ENCODE measurements around the gene BIRC2. TPM values are rescaled to one million over a fixed set of nuclear protein-coding genes. Genes with fewer than 3 reads are reported as not detected.
A peak's percentile ranks its signal among the peaks of the same experiment; 100 is the strongest.
"Not testable (repeated sequence)": the region's sequence is repeated elsewhere in the genome, so short reads cannot be mapped to it uniquely, and the experiment has no call there.

BIRC2 gene
- total RNA-seq (100 to 1,000 TPM in 1 of 7 donors, 10 to 100 TPM in 6; 43.8 to 101 (median 49.8) TPM), polyA plus RNA-seq (10 to 100 TPM; 24.0 to 32.0 (median 27.7) TPM)
- long read RNA-seq, donor 1, transcript BIRC2-201 (9 exons, 3,743 nt): major isoform, 7 of 34 reads
- long read RNA-seq, donor 1, partial matches to known transcripts: 27 of 34 reads
- long read RNA-seq, donor 1, other reads (novel, unspliced or antisense): 0 of 34 reads
- long read RNA-seq, donor 2, transcript BIRC2-201 (9 exons, 3,743 nt): major isoform, 7 of 28 reads
- long read RNA-seq, donor 2, partial matches to known transcripts: 21 of 28 reads
- long read RNA-seq, donor 2, other reads (novel, unspliced or antisense): 0 of 28 reads

- peaks cover 17 to 69% (median 37%) of the 10 kb centered on the region in 6 donors for H3K4me1 ChIP-seq
- WGBS, 5 donors: 0 to 1% (median 0%) methylated on average over 17 to 77 of the region's 77 CpGs
- peak within 1 kb of the TSS; percentile 96 to 100 (median 98) for H3K27ac ChIP-seq
- no peaks in the 10 kb centered on the region for H3K27me3 ChIP-seq (replicated peaks in 1 of 7)
- intact Hi-C loops (cut with DNase I; ENCODE audit: low total_unique reads): no loop called here
- TF ChIP-seq POLR2AphosphoS5 (IDR thresholded peaks at IDR 0.05) (peak; percentile 94 to 98 (median 96)), CTCF (IDR thresholded peaks at IDR 0.05 in 8 of 11, conservative IDR thresholded peaks at IDR 0.05 in 3 of 11) (peak in 10 of 11 experiments; percentile 77 to 96 (median 88)), POLR2A (IDR thresholded peaks at IDR 0.05) (peak in 2 of 3 donors; percentile 51 to 76)
- H3K36me3 ChIP-seq: peaks cover 0 to 26% (median 8%) of the 10 kb centered on the region in 6 donors
- peak within 1 kb of the TSS; percentile 65 to 75 (median 70) for H3K4me3 ChIP-seq
- no peaks in the 10 kb centered on the region for H3K9me3 ChIP-seq
- peak; percentile 99 for DNase-seq
Measured at GRCh38 chr11:102346748-102347461, at the start of gene BIRC2. Gene BIRC2, plus strand, starts transcription at chr11:102347214. Its CDS starts 2,641 bp downstream, at chr11:102349855.

- Histone ChIP-seq H3K4me1 (peaks cover 3 to 56% (median 12%) of the 10 kb centered on the region in 6 donors), H3K27ac (peak overlapping the region in 2 of 8 donors; percentile 40 to 45), H3K9me3 (peaks cover 0 to 36% (median 16%) of the 10 kb centered on the region in 8 donors)
- intact Hi-C loops (cut with DNase I; ENCODE audit: low total_unique reads); DNase-seq; H3K27me3 ChIP-seq (replicated peaks in 1 of 7); H3K36me3 ChIP-seq; H3K4me3 ChIP-seq: not testable (repeated sequence)
- 61 to 74% (median 65%) methylated on average over 2 of the region's 2 CpGs for WGBS, 5 donors
Measured at GRCh38 chr11:102300837-102301236, 46.2 kb upstream of the BIRC2 start.

GRCh38 chr11:102302241-102302640, 44.8 kb upstream of the BIRC2 start:
- Histone ChIP-seq H3K4me3 (no peak overlapping the region), H3K4me1 (peaks cover 15 to 65% (median 24%) of the 10 kb centered on the region in 6 donors), H3K27ac (no peak overlapping the region), H3K9me3 (peaks cover 0 to 31% (median 16%) of the 10 kb centered on the region in 8 donors), H3K36me3 (no peaks in the 10 kb centered on the region), H3K27me3 (replicated peaks in 1 of 7) (no peaks in the 10 kb centered on the region)
- DNase-seq: no peak
- TF ChIP-seq CTCF (IDR thresholded peaks at IDR 0.05 in 8 of 11, conservative IDR thresholded peaks at IDR 0.05 in 3 of 11) (no peak), POLR2AphosphoS5 (IDR thresholded peaks at IDR 0.05) (no peak), POLR2A (IDR thresholded peaks at IDR 0.05) (no peak)
- 90 to 95% (median 93%) methylated on average over 1 of the region's 1 CpG; no CpG with 5 or more reads in 1 of the 5 donors for WGBS, 5 donors
- intact Hi-C loops (cut with DNase I; ENCODE audit: low total_unique reads): no loop called here

GRCh38 chr11:102304686-102305085, 42.3 kb upstream of the BIRC2 start:
- Histone ChIP-seq H3K9me3 (peaks cover 0 to 27% (median 16%) of the 10 kb centered on the region in 8 donors), H3K4me3 (no peak overlapping the region), H3K4me1 (peaks cover 20 to 80% (median 32%) of the 10 kb centered on the region in 6 donors), H3K36me3 (no peaks in the 10 kb centered on the region), H3K27ac (peak overlapping the region in 4 of 8 donors; percentile 69 to 90 (median 76)), H3K27me3 (replicated peaks in 1 of 7) (no peaks in the 10 kb centered on the region)
- DNase-seq: no peak
- intact Hi-C loops (cut with DNase I; ENCODE audit: low total_unique reads): no loop called here
- 87 to 92% (median 92%) methylated on average over 4 of the region's 4 CpGs for WGBS, 5 donors
- no peak for TF ChIP-seq POLR2A (IDR thresholded peaks at IDR 0.05)

Measured in spleen (tissue), 13 donors.